ENCODE measurements around the gene SLC25A52.

DNA sequence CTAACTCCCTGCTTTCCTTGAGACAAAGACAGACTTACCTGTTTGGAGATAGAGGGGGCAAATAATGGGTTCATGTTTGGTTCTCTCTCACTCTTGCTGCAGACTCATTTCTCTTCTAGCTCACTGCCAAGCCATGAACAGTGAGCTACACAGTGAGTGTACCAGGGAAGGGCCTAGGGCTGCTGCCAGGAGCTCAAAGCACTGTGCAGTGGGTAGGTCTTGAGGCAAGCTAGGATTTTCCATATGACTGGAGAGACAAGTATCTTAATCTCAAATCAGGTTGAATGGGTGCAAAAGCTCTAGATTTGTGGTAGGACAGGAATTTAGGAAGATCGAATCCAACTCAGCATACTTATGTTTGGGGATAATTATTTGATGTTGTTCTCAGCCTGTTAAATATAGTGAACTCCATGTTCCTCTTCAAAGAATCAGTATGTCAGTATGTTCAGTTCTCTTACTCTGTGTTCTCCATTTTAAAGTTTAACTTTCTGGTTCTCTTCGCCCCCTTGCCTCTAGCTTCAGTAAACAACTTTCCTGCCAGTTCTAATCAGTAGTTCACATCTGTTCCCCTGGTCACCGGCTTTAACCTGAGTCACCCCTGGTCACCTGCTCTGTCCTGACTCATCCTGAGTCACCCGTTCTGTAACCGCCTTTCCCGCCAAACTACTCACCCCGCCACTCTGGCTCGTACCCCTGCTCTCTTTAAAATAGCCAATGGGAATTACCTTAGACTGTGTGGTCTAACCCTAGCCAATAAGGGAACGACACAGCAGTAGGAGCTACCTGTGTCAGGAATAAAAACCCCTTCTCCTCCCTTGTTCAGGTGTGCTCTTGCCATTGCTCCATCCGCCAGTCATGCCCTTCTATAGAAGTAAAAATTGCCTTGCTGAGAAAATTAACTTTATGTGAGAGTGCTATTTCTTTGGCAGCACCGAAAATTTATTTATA, 21.9 kb downstream of the SLC25A52 start:
- TF ChIP-seq EP300 (IDR thresholded peaks at IDR 0.05; ENCODE audit: borderline replicate concordance in 1 of 2, low read depth in 1 of 2, low read length in 1 of 2) (no peak), POLR2AphosphoS5 (IDR thresholded peaks at IDR 0.05; ENCODE audit: low read depth, low read length) (no peak), FOXM1 (IDR thresholded peaks at IDR 0.05; ENCODE audit: low read depth) (no peak), SIN3A (IDR thresholded peaks at IDR 0.05; ENCODE audit: borderline replicate concordance, low read depth, low read length) (no peak), CHD2 (IDR thresholded peaks at IDR 0.05; ENCODE audit: low read length, partially characterized antibody) (no peak), GABPA (IDR thresholded peaks at IDR 0.05; ENCODE audit: low read depth) (no peak), GATA2 (CRISPR knock-in tag; IDR thresholded peaks at IDR 0.05) (no peak)
- TF ChIP-seq, protein P1, sequence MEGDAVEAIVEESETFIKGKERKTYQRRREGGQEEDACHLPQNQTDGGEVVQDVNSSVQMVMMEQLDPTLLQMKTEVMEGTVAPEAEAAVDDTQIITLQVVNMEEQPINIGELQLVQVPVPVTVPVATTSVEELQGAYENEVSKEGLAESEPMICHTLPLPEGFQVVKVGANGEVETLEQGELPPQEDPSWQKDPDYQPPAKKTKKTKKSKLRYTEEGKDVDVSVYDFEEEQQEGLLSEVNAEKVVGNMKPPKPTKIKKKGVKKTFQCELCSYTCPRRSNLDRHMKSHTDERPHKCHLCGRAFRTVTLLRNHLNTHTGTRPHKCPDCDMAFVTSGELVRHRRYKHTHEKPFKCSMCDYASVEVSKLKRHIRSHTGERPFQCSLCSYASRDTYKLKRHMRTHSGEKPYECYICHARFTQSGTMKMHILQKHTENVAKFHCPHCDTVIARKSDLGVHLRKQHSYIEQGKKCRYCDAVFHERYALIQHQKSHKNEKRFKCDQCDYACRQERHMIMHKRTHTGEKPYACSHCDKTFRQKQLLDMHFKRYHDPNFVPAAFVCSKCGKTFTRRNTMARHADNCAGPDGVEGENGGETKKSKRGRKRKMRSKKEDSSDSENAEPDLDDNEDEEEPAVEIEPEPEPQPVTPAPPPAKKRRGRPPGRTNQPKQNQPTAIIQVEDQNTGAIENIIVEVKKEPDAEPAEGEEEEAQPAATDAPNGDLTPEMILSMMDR (IDR thresholded peaks at IDR 0.05), result no peak
- TF ChIP-seq, protein P2, sequence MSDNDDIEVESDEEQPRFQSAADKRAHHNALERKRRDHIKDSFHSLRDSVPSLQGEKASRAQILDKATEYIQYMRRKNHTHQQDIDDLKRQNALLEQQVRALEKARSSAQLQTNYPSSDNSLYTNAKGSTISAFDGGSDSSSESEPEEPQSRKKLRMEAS (IDR thresholded peaks at IDR 0.05; ENCODE audit: low read depth), result no peak
- TF ChIP-seq, protein P3, sequence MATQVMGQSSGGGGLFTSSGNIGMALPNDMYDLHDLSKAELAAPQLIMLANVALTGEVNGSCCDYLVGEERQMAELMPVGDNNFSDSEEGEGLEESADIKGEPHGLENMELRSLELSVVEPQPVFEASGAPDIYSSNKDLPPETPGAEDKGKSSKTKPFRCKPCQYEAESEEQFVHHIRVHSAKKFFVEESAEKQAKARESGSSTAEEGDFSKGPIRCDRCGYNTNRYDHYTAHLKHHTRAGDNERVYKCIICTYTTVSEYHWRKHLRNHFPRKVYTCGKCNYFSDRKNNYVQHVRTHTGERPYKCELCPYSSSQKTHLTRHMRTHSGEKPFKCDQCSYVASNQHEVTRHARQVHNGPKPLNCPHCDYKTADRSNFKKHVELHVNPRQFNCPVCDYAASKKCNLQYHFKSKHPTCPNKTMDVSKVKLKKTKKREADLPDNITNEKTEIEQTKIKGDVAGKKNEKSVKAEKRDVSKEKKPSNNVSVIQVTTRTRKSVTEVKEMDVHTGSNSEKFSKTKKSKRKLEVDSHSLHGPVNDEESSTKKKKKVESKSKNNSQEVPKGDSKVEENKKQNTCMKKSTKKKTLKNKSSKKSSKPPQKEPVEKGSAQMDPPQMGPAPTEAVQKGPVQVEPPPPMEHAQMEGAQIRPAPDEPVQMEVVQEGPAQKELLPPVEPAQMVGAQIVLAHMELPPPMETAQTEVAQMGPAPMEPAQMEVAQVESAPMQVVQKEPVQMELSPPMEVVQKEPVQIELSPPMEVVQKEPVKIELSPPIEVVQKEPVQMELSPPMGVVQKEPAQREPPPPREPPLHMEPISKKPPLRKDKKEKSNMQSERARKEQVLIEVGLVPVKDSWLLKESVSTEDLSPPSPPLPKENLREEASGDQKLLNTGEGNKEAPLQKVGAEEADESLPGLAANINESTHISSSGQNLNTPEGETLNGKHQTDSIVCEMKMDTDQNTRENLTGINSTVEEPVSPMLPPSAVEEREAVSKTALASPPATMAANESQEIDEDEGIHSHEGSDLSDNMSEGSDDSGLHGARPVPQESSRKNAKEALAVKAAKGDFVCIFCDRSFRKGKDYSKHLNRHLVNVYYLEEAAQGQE (IDR thresholded peaks at IDR 0.05; ENCODE audit: low read depth, low read length), result no peak

Measured in SK-N-SH (cell line).